ENCODE results near the gene AMHR2. TPM values are rescaled to one million over a fixed set of nuclear protein-coding genes. Genes with fewer than 3 reads are reported as not detected.

AMHR2 gene
- total RNA-seq, 1 experiment from 2014 or later: 0.29 TPM

GRCh38 chr12:53474819-53475218 is 51.2 kb downstream of the AMHR2 start:
- Histone ChIP-seq H3F3A (ENCODE audit: low read length, unreplicated experiment) (peaks cover 18% of the 10 kb centered on the region), H3K4me2 (ENCODE audit: low read length) (no peak overlapping the region), H3K4me3 (ENCODE audit: low read length) (no peak overlapping the region), H3K27ac (ENCODE audit: low read length) (no peak overlapping the region), H2AFZ (ENCODE audit: low read length) (no peak overlapping the region), H3K9ac (ENCODE audit: low read length) (no peak overlapping the region), H3K27me3 (ENCODE audit: low read length) (no peaks in the 10 kb centered on the region), H3K79me2 (ENCODE audit: low read length) (peaks cover 50% of the 10 kb centered on the region), H3K9me2 (replicated peaks; ENCODE audit: low read length) (no peaks in the 10 kb centered on the region), H3K4me1 (ENCODE audit: insufficient read depth, low read length) (no peaks in the 10 kb centered on the region), H3K36me3 (ENCODE audit: low read depth, low read length) (peaks cover 90% of the 10 kb centered on the region), H3K9me3 (ENCODE audit: low read length) (no peaks in the 10 kb centered on the region), H4K20me1 (ENCODE audit: low read length) (peaks cover 70% of the 10 kb centered on the region)
- POLR2A ChIA-PET (ENCODE audit: unreplicated experiment): no interaction called here
- DNase-seq: no peak
- ATAC-seq: no peak
- BruUV-seq (replicated peaks): no TSS peak
- TF ChIP-seq EZH2 (IDR thresholded peaks at IDR 0.05; ENCODE audit: low read length, unreplicated experiment) (no peak), EZH2phosphoT487 (IDR thresholded peaks at IDR 0.05; ENCODE audit: borderline replicate concordance, low read length) (no peak)
- TF ChIP-seq, protein P1, sequence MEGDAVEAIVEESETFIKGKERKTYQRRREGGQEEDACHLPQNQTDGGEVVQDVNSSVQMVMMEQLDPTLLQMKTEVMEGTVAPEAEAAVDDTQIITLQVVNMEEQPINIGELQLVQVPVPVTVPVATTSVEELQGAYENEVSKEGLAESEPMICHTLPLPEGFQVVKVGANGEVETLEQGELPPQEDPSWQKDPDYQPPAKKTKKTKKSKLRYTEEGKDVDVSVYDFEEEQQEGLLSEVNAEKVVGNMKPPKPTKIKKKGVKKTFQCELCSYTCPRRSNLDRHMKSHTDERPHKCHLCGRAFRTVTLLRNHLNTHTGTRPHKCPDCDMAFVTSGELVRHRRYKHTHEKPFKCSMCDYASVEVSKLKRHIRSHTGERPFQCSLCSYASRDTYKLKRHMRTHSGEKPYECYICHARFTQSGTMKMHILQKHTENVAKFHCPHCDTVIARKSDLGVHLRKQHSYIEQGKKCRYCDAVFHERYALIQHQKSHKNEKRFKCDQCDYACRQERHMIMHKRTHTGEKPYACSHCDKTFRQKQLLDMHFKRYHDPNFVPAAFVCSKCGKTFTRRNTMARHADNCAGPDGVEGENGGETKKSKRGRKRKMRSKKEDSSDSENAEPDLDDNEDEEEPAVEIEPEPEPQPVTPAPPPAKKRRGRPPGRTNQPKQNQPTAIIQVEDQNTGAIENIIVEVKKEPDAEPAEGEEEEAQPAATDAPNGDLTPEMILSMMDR (conservative IDR thresholded peaks at IDR 0.05; ENCODE audit: low read depth, low read length): no peak
- intact Hi-C loops (cut with micrococcal nuclease): no loop called here
- CTCF ChIA-PET: no interaction called here

GRCh38 chr12:53476769-53477209 is 53.1 kb downstream of the AMHR2 start:
- peak; percentile 48 for DNase-seq
- no peak overlapping the region for H2AFZ ChIP-seq (ENCODE audit: low read length)
- H3F3A ChIP-seq (ENCODE audit: low read length, unreplicated experiment): peaks cover 21% of the 10 kb centered on the region
- H3K27ac ChIP-seq (ENCODE audit: low read length): no peak overlapping the region
- ChIA-PET CTCF (interaction anchor here (0.6 to 1.3 kb wide), 6 partner anchors 32 to 132 kb away, joined by 3 to 4 read pairs (median 4); no protein-coding TSS in a partner anchor), POLR2A (ENCODE audit: unreplicated experiment) (interaction anchor here (0.6 kb wide), 1 partner anchor 16 kb away, joined by 10 read pairs; no protein-coding TSS in a partner anchor)
- no peak overlapping the region for H3K4me2 ChIP-seq (ENCODE audit: low read length)
- peaks cover 74% of the 10 kb centered on the region for H4K20me1 ChIP-seq (ENCODE audit: low read length)
- no peaks in the 10 kb centered on the region for H3K9me3 ChIP-seq (ENCODE audit: low read length)
- H3K36me3 ChIP-seq (ENCODE audit: low read depth, low read length): peaks cover 90% of the 10 kb centered on the region
- no peaks in the 10 kb centered on the region for H3K9me2 ChIP-seq (replicated peaks; ENCODE audit: low read length)
- TF ChIP-seq, protein P1 (conservative IDR thresholded peaks at IDR 0.05; ENCODE audit: low read depth, low read length): peak; percentile 61
- no peak for TF ChIP-seq EZH2phosphoT487 (IDR thresholded peaks at IDR 0.05; ENCODE audit: borderline replicate concordance, low read length)
- BruUV-seq (replicated peaks): no TSS peak
- no peak overlapping the region for H3K9ac ChIP-seq (ENCODE audit: low read length)
- H3K4me1 ChIP-seq (ENCODE audit: insufficient read depth, low read length): no peaks in the 10 kb centered on the region
- ATAC-seq: peak; percentile 40
- H3K27me3 ChIP-seq (ENCODE audit: low read length): no peaks in the 10 kb centered on the region
- H3K4me3 ChIP-seq (ENCODE audit: low read length): no peak overlapping the region
- intact Hi-C loops (cut with micrococcal nuclease): no loop called here
- H3K79me2 ChIP-seq (ENCODE audit: low read length): peaks cover 40% of the 10 kb centered on the region

DNA sequence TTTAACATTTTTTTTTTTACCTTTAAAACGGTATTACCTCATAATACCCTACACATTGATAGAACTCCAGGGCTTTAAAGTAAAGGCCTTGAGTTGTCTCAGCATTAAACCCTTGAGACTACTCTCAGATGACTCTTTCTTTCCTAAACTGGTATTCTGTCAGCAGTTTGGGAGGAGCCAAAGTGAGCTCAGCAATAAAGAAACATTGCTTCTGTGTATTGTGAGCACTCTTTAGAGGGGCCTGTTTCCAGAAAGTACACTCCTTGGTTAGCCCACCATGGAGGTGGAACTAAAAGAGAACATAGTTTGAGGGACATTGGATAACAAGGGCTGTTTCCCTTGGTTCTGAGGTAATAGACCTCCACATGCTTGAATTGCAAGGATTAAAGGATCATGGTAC is 55.2 kb downstream of the AMHR2 start:
- no peak for ATAC-seq
- H3K36me3 ChIP-seq (ENCODE audit: low read depth, low read length): peaks cover 80% of the 10 kb centered on the region
- CTCF ChIA-PET: interaction anchor here (0.5 to 1.0 kb wide), 5 partner anchors 20 to 213 kb away, joined by 4 to 16 read pairs (median 5); no protein-coding TSS in a partner anchor
- H4K20me1 ChIP-seq (ENCODE audit: low read length): peaks cover 68% of the 10 kb centered on the region
- DNase-seq: no peak
- POLR2A ChIA-PET (ENCODE audit: unreplicated experiment): interaction anchor here (0.6 to 1.0 kb wide), 2 partner anchors 14 to 22 kb away, joined by 5 to 8 read pairs; partner anchors contain the start of gene TARBP2
- intact Hi-C loops (cut with micrococcal nuclease): no loop called here
- no peak overlapping the region for H3K27ac ChIP-seq (ENCODE audit: low read length)
- BruUV-seq (replicated peaks): no TSS peak
- TF ChIP-seq EZH2 (IDR thresholded peaks at IDR 0.05; ENCODE audit: low read length, unreplicated experiment): no peak
- no peak for TF ChIP-seq EZH2phosphoT487 (IDR thresholded peaks at IDR 0.05; ENCODE audit: borderline replicate concordance, low read length)
- TF ChIP-seq, protein P1 (conservative IDR thresholded peaks at IDR 0.05; ENCODE audit: low read depth, low read length): no peak
- no peak overlapping the region for H3K4me3 ChIP-seq (ENCODE audit: low read length)
- no peaks in the 10 kb centered on the region for H3K27me3 ChIP-seq (ENCODE audit: low read length)
- H2AFZ ChIP-seq (ENCODE audit: low read length): no peak overlapping the region
- peaks cover 31% of the 10 kb centered on the region for H3F3A ChIP-seq (ENCODE audit: low read length, unreplicated experiment)
- no peaks in the 10 kb centered on the region for H3K9me3 ChIP-seq (ENCODE audit: low read length)
- no peak overlapping the region for H3K9ac ChIP-seq (ENCODE audit: low read length)
- no peaks in the 10 kb centered on the region for H3K9me2 ChIP-seq (replicated peaks; ENCODE audit: low read length)
- no peaks in the 10 kb centered on the region for H3K4me1 ChIP-seq (ENCODE audit: insufficient read depth, low read length)
- no peak overlapping the region for H3K4me2 ChIP-seq (ENCODE audit: low read length)
- H3K79me2 ChIP-seq (ENCODE audit: low read length): peaks cover 26% of the 10 kb centered on the region

All from PC-3 (cell line).